GM23338 (cell line): ENCODE results near the gene SCAPER. TPM values are rescaled to one million over a fixed set of nuclear protein-coding genes. Genes with fewer than 3 reads are reported as not detected.

Source experiments
- EZH2phosphoT487 ChIP-seq: fragments of 200-600 bp; sonication (generic); IDR thresholded peaks from one replicate; pipeline ENCODE4 v1.8.1; 2018; ENCODE audit warnings: antibody characterized with exemption; ENCODE audit not compliant: unreplicated experiment
- ZNF331 ChIP-seq: fragments of 250-450 bp; sonication (Bioruptor Pico); IDR thresholded peaks from 2 replicates; pipeline ENCODE4 v1.5.0; 2020; ENCODE audit warnings: low read depth, mild to moderate bottlenecking, moderate library complexity
- polyA plus RNA-seq: library from polyadenylated mRNA; unstranded; fragments of >200 nt; fragmentation: Nextera tagmentation; extraction: Ambion mirVana; gene quantifications from 2 replicates; pipeline ENCODE4 v1.2.1, GENCODE V29; 2016
- total RNA-seq: library from RNA; depleted of rRNA; stranded (reverse); fragments of >200 nt; shearing (Covaris generic); gene quantifications from 2 replicates; pipeline ENCODE4 v1.2.3, GENCODE V29; 2014
- TF ChIP-seq, protein P1 (sequence below): fragments of 250-450 bp; sonication (Bioruptor Pico); IDR thresholded peaks from 2 replicates; pipeline ENCODE4 v1.5.0; 2020; ENCODE audit warnings: mild to moderate bottlenecking, moderate library complexity
- TF ChIP-seq, protein P2 (sequence below): IDR thresholded peaks from one replicate; pipeline ENCODE4 v1.6.1; 2018; ENCODE audit warnings: antibody characterized with exemption; ENCODE audit not compliant: unreplicated experiment

The SCAPER gene
- total and polyA plus RNA-seq, 2 experiments from 2014 or later, result 9.1 to 17.6 TPM

GRCh38 chr15:76336254-76337058 lies 568.7 kb downstream of the SCAPER start, which contains the start of gene ISL2 (continued):
- TF ChIP-seq, protein P1, sequence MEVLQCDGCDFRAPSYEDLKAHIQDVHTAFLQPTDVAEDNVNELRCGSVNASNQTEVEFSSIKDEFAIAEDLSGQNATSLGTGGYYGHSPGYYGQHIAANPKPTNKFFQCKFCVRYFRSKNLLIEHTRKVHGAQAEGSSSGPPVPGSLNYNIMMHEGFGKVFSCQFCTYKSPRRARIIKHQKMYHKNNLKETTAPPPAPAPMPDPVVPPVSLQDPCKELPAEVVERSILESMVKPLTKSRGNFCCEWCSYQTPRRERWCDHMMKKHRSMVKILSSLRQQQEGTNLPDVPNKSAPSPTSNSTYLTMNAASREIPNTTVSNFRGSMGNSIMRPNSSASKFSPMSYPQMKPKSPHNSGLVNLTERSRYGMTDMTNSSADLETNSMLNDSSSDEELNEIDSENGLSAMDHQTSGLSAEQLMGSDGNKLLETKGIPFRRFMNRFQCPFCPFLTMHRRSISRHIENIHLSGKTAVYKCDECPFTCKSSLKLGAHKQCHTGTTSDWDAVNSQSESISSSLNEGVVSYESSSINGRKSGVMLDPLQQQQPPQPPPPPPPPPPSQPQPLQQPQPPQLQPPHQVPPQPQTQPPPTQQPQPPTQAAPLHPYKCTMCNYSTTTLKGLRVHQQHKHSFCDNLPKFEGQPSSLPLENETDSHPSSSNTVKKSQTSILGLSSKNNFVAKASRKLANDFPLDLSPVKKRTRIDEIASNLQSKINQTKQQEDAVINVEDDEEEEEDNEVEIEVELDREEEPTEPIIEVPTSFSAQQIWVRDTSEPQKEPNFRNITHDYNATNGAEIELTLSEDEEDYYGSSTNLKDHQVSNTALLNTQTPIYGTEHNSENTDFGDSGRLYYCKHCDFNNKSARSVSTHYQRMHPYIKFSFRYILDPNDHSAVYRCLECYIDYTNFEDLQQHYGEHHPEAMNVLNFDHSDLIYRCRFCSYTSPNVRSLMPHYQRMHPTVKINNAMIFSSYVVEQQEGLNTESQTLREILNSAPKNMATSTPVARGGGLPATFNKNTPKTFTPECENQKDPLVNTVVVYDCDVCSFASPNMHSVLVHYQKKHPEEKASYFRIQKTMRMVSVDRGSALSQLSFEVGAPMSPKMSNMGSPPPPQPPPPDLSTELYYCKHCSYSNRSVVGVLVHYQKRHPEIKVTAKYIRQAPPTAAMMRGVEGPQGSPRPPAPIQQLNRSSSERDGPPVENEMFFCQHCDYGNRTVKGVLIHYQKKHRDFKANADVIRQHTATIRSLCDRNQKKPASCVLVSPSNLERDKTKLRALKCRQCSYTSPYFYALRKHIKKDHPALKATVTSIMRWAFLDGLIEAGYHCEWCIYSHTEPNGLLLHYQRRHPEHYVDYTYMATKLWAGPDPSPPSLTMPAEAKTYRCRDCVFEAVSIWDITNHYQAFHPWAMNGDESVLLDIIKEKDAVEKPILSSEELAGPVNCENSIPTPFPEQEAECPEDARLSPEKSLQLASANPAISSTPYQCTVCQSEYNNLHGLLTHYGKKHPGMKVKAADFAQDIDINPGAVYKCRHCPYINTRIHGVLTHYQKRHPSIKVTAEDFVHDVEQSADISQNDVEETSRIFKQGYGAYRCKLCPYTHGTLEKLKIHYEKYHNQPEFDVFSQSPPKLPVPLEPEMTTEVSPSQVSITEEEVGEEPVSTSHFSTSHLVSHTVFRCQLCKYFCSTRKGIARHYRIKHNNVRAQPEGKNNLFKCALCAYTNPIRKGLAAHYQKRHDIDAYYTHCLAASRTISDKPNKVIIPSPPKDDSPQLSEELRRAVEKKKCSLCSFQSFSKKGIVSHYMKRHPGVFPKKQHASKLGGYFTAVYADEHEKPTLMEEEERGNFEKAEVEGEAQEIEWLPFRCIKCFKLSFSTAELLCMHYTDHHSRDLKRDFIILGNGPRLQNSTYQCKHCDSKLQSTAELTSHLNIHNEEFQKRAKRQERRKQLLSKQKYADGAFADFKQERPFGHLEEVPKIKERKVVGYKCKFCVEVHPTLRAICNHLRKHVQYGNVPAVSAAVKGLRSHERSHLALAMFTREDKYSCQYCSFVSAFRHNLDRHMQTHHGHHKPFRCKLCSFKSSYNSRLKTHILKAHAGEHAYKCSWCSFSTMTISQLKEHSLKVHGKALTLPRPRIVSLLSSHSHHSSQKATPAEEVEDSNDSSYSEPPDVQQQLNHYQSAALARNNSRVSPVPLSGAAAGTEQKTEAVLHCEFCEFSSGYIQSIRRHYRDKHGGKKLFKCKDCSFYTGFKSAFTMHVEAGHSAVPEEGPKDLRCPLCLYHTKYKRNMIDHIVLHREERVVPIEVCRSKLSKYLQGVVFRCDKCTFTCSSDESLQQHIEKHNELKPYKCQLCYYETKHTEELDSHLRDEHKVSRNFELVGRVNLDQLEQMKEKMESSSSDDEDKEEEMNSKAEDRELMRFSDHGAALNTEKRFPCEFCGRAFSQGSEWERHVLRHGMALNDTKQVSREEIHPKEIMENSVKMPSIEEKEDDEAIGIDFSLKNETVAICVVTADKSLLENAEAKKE (CRISPR knock-in tag), result no peak
- TF ChIP-seq ZNF331 (CRISPR knock-in tag), result no peak
- TF ChIP-seq, protein P2, sequence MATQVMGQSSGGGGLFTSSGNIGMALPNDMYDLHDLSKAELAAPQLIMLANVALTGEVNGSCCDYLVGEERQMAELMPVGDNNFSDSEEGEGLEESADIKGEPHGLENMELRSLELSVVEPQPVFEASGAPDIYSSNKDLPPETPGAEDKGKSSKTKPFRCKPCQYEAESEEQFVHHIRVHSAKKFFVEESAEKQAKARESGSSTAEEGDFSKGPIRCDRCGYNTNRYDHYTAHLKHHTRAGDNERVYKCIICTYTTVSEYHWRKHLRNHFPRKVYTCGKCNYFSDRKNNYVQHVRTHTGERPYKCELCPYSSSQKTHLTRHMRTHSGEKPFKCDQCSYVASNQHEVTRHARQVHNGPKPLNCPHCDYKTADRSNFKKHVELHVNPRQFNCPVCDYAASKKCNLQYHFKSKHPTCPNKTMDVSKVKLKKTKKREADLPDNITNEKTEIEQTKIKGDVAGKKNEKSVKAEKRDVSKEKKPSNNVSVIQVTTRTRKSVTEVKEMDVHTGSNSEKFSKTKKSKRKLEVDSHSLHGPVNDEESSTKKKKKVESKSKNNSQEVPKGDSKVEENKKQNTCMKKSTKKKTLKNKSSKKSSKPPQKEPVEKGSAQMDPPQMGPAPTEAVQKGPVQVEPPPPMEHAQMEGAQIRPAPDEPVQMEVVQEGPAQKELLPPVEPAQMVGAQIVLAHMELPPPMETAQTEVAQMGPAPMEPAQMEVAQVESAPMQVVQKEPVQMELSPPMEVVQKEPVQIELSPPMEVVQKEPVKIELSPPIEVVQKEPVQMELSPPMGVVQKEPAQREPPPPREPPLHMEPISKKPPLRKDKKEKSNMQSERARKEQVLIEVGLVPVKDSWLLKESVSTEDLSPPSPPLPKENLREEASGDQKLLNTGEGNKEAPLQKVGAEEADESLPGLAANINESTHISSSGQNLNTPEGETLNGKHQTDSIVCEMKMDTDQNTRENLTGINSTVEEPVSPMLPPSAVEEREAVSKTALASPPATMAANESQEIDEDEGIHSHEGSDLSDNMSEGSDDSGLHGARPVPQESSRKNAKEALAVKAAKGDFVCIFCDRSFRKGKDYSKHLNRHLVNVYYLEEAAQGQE, result no peak
- no peak for TF ChIP-seq EZH2phosphoT487
